HCT116 (cell line): ENCODE data around the gene TLR1. TPM values are rescaled to one million over a fixed set of nuclear protein-coding genes. Genes with fewer than 3 reads are reported as not detected.

Experiments
- ATAC-seq: fragments of 200-7000 bp; cut with Tn5 transposase; 2 replicates; pipeline ENCODE4 v1.9.1; 2020; ENCODE audit warnings: mild to moderate bottlenecking, moderate library complexity
- BruUV-seq: library from RNA; stranded (reverse); fragments of 400-500 nt; replicated peaks from 2 replicates; lab custom pipeline; 2021; lab: Mats Ljungman, UMichigan
- CTCF ChIA-PET: fragments of 300-600 bp; sonication (Branson Sonifier 250); formaldehyde crosslinking; loops from one replicate; lab custom pipeline; 2021; ENCODE audit warnings: antibody characterized with exemption; lab: Charles Lee
- POLR2A ChIA-PET: fragments of 300-600, 350-600 bp; sonication (Branson Sonifier 250); formaldehyde crosslinking; loops from one replicate; lab custom pipeline; 2021; ENCODE audit warnings: antibody characterized with exemption; lab: Charles Lee
- RAD21 ChIA-PET, 2 experiments: fragments of 300-600 bp; sonication (Branson Sonifier 250); formaldehyde crosslinking; loops; one replicate each; lab custom pipeline; 2023; ENCODE audit warnings: low total read pairs in 2 of 2; ENCODE audit not compliant: uncharacterized antibody in 2 of 2, unreplicated experiment in 2 of 2, low non-redundant PET in 1 of 2; lab: Charles Lee
- DNase-seq: peaks from one replicate; pipeline ENCODE4 v3.0.0-alpha.2; 2010; ENCODE audit warnings: low read depth, low spot score
- H2AFZ ChIP-seq: fragments of 200-600 bp; shearing (Covaris generic), sonication (generic); 2 replicates; pipeline ENCODE4 v1.6.1; 2017; ENCODE audit warnings: low read depth, mixed run types, mixed read lengths, antibody characterized with exemption, low read length; ENCODE audit not compliant: poor library complexity, severe bottlenecking
- H3K27ac ChIP-seq: 2 replicates; pipeline ENCODE4 v1.5.1; 2012; ENCODE audit warnings: low read depth, low read length
- H3K27me3 ChIP-seq: fragments of 200-600 bp; sonication (generic); 2 replicates; pipeline ENCODE4 v1.6.1; 2016; ENCODE audit warnings: mixed run types, low read length, mixed read lengths; ENCODE audit not compliant: insufficient read depth
- H3K36me3 ChIP-seq, 2 experiments: fragments of 200-500 bp in 1 of 2; fragments of 200-600 bp in 1 of 2; sonication (Bioruptor generic) in 1 of 2; sonication (generic) in 1 of 2; 2 replicates each; pipeline versions ENCODE4 v1.5.1 to v1.6.1; 2014 to 2016; ENCODE audit warnings: low read length in 2 of 2, inconsistent platforms in 1 of 2, mixed read lengths in 1 of 2, mixed run types in 1 of 2; ENCODE audit not compliant: insufficient read depth in 2 of 2, control insufficient read depth in 1 of 2
- H3K4me1 ChIP-seq, 2 experiments: fragments of 200-600 bp in 1 of 2; sonication (generic) in 1 of 2; 2 replicates each; pipeline versions ENCODE4 v1.5.1 to v1.6.1; 2012 to 2017; ENCODE audit warnings: low read length in 2 of 2, inconsistent platforms in 1 of 2, mild to moderate bottlenecking in 1 of 2, mixed read lengths in 1 of 2, mixed run types in 1 of 2, moderate library complexity in 1 of 2; ENCODE audit not compliant: insufficient read depth in 2 of 2, control insufficient read depth in 1 of 2
- H3K4me2 ChIP-seq: fragments of 200-600 bp; sonication (generic); 2 replicates; pipeline ENCODE4 v1.6.1; 2017; ENCODE audit warnings: mixed run types, low read length, mixed read lengths
- H3K4me3 ChIP-seq, 2 experiments: fragments of 200-600 bp in 1 of 2; sonication (generic) in 1 of 2; replicated peaks in 1 of 2; 2 replicates each; pipeline ENCODE4 v1.5.1; 2011 to 2016; ENCODE audit warnings: low read length in 2 of 2, control low read depth in 1 of 2, low read depth in 1 of 2, mild to moderate bottlenecking in 1 of 2, mixed read lengths in 1 of 2, mixed run types in 1 of 2
- H3K79me2 ChIP-seq: fragments of 200-600 bp; sonication (generic); 2 replicates; pipeline ENCODE4 v1.6.1; 2017; ENCODE audit warnings: mild to moderate bottlenecking, mixed run types, low read length, moderate library complexity, mixed read lengths; ENCODE audit not compliant: insufficient read depth
- H3K9ac ChIP-seq: fragments of 200-600 bp; sonication (generic); 2 replicates; pipeline ENCODE4 v1.6.1; 2016; ENCODE audit warnings: low read length, mixed read lengths
- H3K9me2 ChIP-seq: fragments of 200-600 bp; sonication (generic), shearing (Covaris generic); 2 replicates; pipeline ENCODE4 v1.6.1; 2017; ENCODE audit warnings: mixed run types, mild to moderate bottlenecking, moderate library complexity; ENCODE audit not compliant: insufficient read depth
- H3K9me3 ChIP-seq, 2 experiments: fragments of 200-500 bp in 1 of 2; fragments of 200-600 bp in 1 of 2; sonication (Bioruptor generic) in 1 of 2; sonication (generic) in 1 of 2; 2 replicates each; pipeline ENCODE4 v1.6.1; 2014 to 2017; ENCODE audit warnings: low read length in 2 of 2, mixed read lengths in 2 of 2, inconsistent platforms in 1 of 2, low read depth in 1 of 2, mild to moderate bottlenecking in 1 of 2, mixed run types in 1 of 2, moderate library complexity in 1 of 2; ENCODE audit not compliant: control insufficient read depth in 1 of 2, insufficient read depth in 1 of 2
- H4K20me1 ChIP-seq: fragments of 200-600 bp; sonication (generic), shearing (Covaris generic); 2 replicates; pipeline ENCODE4 v1.6.1; 2017; ENCODE audit warnings: mixed run types, mild to moderate bottlenecking, moderate library complexity; ENCODE audit not compliant: insufficient read depth
- CBX3 ChIP-seq: IDR thresholded peaks from 2 replicates; pipeline ENCODE4 v1.6.1; 2012; ENCODE audit warnings: low read depth
- CEBPB ChIP-seq: IDR thresholded peaks from 2 replicates; pipeline ENCODE4 v1.6.1; 2012; ENCODE audit warnings: low read depth
- EGR1 ChIP-seq: IDR thresholded peaks from 2 replicates; pipeline ENCODE4 v1.6.1; 2012; ENCODE audit warnings: low read depth
- ELF1 ChIP-seq: IDR thresholded peaks from 2 replicates; pipeline ENCODE4 v1.6.1; 2012; ENCODE audit warnings: low read depth, borderline replicate concordance
- EZH2phosphoT487 ChIP-seq: fragments of 200-600 bp; IDR thresholded peaks from 2 replicates; pipeline ENCODE4 v1.6.1; 2018; ENCODE audit warnings: antibody characterized with exemption, borderline replicate concordance
- FOSL1 ChIP-seq: IDR thresholded peaks from 2 replicates; pipeline ENCODE4 v1.6.1; 2012; ENCODE audit warnings: low read depth
- JUND ChIP-seq: IDR thresholded peaks from 2 replicates; pipeline ENCODE4 v1.6.1; 2012
- POLR2A ChIP-seq: IDR thresholded peaks from 2 replicates; pipeline ENCODE4 v1.7.0; 2011; ENCODE audit warnings: borderline replicate concordance; ENCODE audit not compliant: insufficient read depth, insufficient read length; ENCODE audit errors: extremely low read depth
- POLR2AphosphoS5 ChIP-seq: IDR thresholded peaks from 2 replicates; pipeline ENCODE4 v1.6.1; 2011; ENCODE audit warnings: mild to moderate bottlenecking, low read depth, low read length, moderate library complexity
- SIN3A ChIP-seq: IDR thresholded peaks from 2 replicates; pipeline ENCODE4 v1.6.1; 2012; ENCODE audit warnings: low read depth
- SP1 ChIP-seq: IDR thresholded peaks from 2 replicates; pipeline ENCODE4 v1.6.1; 2012; ENCODE audit warnings: low read depth
- SRF ChIP-seq: IDR thresholded peaks from 2 replicates; pipeline ENCODE4 v1.6.1; 2012; ENCODE audit warnings: low read depth
- TCF7L2 ChIP-seq: IDR thresholded peaks from 2 replicates; pipeline ENCODE4 v1.7.0; 2011; ENCODE audit warnings: borderline replicate concordance, inconsistent platforms; ENCODE audit not compliant: insufficient read depth, insufficient read length; ENCODE audit errors: extremely low read depth
- ZFX ChIP-seq: fragments of 450-650 bp; IDR thresholded peaks from 2 replicates; pipeline ENCODE4 v1.6.1; 2017
- ZNF274 ChIP-seq: fragments of 200-500 bp; sonication (Bioruptor generic); IDR thresholded peaks from 2 replicates; pipeline ENCODE4 v1.6.1; 2014; ENCODE audit warnings: mild to moderate bottlenecking, low read depth, low read length, inconsistent platforms
- intact Hi-C: fragments of 100-400 bp; cut with micrococcal nuclease; formaldehyde crosslinking; loops from 2 replicates; pipeline ENCODE4 v1.10.0; 2022
- total RNA-seq: library from RNA; stranded (reverse); gene quantifications from one replicate; pipeline ENCODE4 v1.2.1, GENCODE V29; 2021; ENCODE audit not compliant: unreplicated experiment
- TF ChIP-seq, protein P1 (sequence below): IDR thresholded peaks from 2 replicates; pipeline ENCODE4 v1.6.1; 2012
- TF ChIP-seq, protein P2 (sequence below): IDR thresholded peaks from 2 replicates; pipeline ENCODE4 v1.6.1; 2012; ENCODE audit warnings: low read depth
- TF ChIP-seq, protein P3 (sequence below), 3 experiments: fragments of 200-600 bp in 1 of 3; sonication (generic) in 1 of 3; IDR thresholded peaks in 2 of 3; conservative IDR thresholded peaks in 1 of 3; 2 replicates each; pipeline ENCODE4 v1.5.1; 2012 to 2017; ENCODE audit warnings: low read depth in 2 of 3, low read length in 2 of 3, antibody characterized with exemption in 1 of 3, borderline replicate concordance in 1 of 3, control low read depth in 1 of 3, mild to moderate bottlenecking in 1 of 3, mixed read lengths in 1 of 3, mixed run types in 1 of 3, moderate library complexity in 1 of 3; ENCODE audit not compliant: insufficient read depth in 1 of 3

TLR1 gene
- total RNA-seq, 1 experiment from 2014 or later = 1.4 TPM

DNA sequence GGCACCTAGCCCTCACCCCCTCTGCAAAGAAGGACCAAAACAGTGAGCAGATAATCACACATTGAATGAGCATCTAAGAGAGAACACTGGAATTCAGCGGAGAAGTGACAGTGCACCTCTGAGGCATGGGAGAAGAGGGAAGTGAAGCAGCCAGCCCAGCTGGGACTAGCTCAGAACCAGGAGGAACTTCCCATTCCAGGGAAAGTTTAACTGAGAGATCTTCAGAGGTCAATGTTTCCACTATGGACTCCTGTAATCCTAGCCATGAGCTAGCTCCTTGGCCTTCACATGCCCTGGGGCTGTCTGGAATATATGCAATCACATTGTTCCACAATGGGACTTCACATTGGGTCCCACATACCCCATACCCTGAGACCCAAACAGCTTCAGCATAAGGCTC is 27.6 kb upstream of the TLR1 start:
- Histone ChIP-seq H4K20me1 (no peaks in the 10 kb centered on the region), H3K4me3 (no peak overlapping the region), H3K9ac (no peak overlapping the region), H3K9me2 (no peaks in the 10 kb centered on the region), H3K79me2 (no peaks in the 10 kb centered on the region), H3K27ac (no peak overlapping the region), H3K27me3 (no peaks in the 10 kb centered on the region), H3K4me2 (no peak overlapping the region), H3K4me1 (peaks cover 0 to 10% of the 10 kb centered on the region in 2 experiments; a peak in 2 of 4 replicates), H2AFZ (no peak overlapping the region), H3K36me3 (no peaks in the 10 kb centered on the region), H3K9me3 (no peaks in the 10 kb centered on the region)
- no TSS peak for BruUV-seq
- TF ChIP-seq EZH2phosphoT487 = no peak
- no peak for TF ChIP-seq ELF1
- TF ChIP-seq, protein P1, sequence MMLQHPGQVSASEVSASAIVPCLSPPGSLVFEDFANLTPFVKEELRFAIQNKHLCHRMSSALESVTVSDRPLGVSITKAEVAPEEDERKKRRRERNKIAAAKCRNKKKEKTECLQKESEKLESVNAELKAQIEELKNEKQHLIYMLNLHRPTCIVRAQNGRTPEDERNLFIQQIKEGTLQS = no peak
- TF ChIP-seq SIN3A = no peak
- TF ChIP-seq, protein P2, sequence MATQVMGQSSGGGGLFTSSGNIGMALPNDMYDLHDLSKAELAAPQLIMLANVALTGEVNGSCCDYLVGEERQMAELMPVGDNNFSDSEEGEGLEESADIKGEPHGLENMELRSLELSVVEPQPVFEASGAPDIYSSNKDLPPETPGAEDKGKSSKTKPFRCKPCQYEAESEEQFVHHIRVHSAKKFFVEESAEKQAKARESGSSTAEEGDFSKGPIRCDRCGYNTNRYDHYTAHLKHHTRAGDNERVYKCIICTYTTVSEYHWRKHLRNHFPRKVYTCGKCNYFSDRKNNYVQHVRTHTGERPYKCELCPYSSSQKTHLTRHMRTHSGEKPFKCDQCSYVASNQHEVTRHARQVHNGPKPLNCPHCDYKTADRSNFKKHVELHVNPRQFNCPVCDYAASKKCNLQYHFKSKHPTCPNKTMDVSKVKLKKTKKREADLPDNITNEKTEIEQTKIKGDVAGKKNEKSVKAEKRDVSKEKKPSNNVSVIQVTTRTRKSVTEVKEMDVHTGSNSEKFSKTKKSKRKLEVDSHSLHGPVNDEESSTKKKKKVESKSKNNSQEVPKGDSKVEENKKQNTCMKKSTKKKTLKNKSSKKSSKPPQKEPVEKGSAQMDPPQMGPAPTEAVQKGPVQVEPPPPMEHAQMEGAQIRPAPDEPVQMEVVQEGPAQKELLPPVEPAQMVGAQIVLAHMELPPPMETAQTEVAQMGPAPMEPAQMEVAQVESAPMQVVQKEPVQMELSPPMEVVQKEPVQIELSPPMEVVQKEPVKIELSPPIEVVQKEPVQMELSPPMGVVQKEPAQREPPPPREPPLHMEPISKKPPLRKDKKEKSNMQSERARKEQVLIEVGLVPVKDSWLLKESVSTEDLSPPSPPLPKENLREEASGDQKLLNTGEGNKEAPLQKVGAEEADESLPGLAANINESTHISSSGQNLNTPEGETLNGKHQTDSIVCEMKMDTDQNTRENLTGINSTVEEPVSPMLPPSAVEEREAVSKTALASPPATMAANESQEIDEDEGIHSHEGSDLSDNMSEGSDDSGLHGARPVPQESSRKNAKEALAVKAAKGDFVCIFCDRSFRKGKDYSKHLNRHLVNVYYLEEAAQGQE = no peak
- TF ChIP-seq ZFX = no peak
- ChIA-PET RAD21 (no interaction called here), POLR2A (no interaction called here), CTCF (no interaction called here)
- ATAC-seq = no peak
- DNase-seq = no peak
- intact Hi-C loops = no loop called here

DNA sequence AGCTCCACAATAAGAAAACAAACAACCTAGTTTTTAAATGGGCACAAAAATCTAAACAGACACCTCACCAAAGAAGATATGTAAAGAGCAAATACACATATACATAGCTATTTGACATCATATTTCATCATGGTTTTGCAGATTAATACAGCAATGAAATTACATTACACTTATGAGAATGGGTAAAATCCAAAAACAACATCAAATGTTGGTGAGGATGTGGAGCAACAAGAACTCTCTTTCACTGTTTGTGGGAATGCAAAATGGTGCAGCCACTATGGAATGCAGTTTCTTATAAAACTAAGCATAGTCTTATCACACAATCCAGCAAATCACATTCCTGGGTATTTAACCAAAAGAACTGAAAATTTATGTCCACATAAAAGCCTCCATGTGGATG is 27.1 kb upstream of the TLR1 start:
- Histone ChIP-seq H4K20me1 (no peaks in the 10 kb centered on the region), H3K4me2 (no peak overlapping the region), H3K9ac (no peak overlapping the region), H3K4me1 (peaks cover 0 to 10% of the 10 kb centered on the region in 2 experiments; a peak in 2 of 4 replicates), H3K79me2 (no peaks in the 10 kb centered on the region), H3K9me2 (no peaks in the 10 kb centered on the region), H3K36me3 (no peaks in the 10 kb centered on the region), H3K27ac (no peak overlapping the region), H3K9me3 (no peaks in the 10 kb centered on the region), H3K4me3 (no peak overlapping the region), H3K27me3 (no peaks in the 10 kb centered on the region), H2AFZ (no peak overlapping the region)
- no peak for DNase-seq
- CTCF ChIA-PET = no interaction called here
- intact Hi-C loops = no loop called here
- no TSS peak for BruUV-seq
- POLR2A ChIA-PET = no interaction called here
- RAD21 ChIA-PET = no interaction called here
- no peak for ATAC-seq
- no peak for TF ChIP-seq SRF
- TF ChIP-seq, protein P3, sequence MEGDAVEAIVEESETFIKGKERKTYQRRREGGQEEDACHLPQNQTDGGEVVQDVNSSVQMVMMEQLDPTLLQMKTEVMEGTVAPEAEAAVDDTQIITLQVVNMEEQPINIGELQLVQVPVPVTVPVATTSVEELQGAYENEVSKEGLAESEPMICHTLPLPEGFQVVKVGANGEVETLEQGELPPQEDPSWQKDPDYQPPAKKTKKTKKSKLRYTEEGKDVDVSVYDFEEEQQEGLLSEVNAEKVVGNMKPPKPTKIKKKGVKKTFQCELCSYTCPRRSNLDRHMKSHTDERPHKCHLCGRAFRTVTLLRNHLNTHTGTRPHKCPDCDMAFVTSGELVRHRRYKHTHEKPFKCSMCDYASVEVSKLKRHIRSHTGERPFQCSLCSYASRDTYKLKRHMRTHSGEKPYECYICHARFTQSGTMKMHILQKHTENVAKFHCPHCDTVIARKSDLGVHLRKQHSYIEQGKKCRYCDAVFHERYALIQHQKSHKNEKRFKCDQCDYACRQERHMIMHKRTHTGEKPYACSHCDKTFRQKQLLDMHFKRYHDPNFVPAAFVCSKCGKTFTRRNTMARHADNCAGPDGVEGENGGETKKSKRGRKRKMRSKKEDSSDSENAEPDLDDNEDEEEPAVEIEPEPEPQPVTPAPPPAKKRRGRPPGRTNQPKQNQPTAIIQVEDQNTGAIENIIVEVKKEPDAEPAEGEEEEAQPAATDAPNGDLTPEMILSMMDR (IDR thresholded peaks at IDR 0.05 in 2 of 3, conservative IDR thresholded peaks at IDR 0.05 in 1 of 3; ENCODE audit: borderline replicate concordance in 1 of 3, insufficient read depth in 1 of 3, low read depth in 2 of 3, low read length in 2 of 3) = no peak
- no peak for TF ChIP-seq CEBPB
- no peak for TF ChIP-seq EGR1
- TF ChIP-seq ZFX = no peak
- no peak for TF ChIP-seq POLR2A
- no peak for TF ChIP-seq FOSL1
- TF ChIP-seq SP1 = no peak
- no peak for TF ChIP-seq CBX3
- TF ChIP-seq JUND = no peak
- TF ChIP-seq ZNF274 = no peak
- no peak for TF ChIP-seq POLR2AphosphoS5
- TF ChIP-seq TCF7L2 = no peak
